Stomach (tissue), 4 donors: ENCODE results near the gene SPTY2D1.

Experiments
- CTCF ChIP-seq, 7 experiments: fragments of 450-650 bp in 4 of 7; fragments of 200-600 bp in 3 of 7; sonication (generic) in 3 of 7; IDR thresholded peaks; one replicate each; pipeline ENCODE4 v1.5.1; 2016 to 2019; ENCODE audit warnings: antibody characterized with exemption in 7 of 7, control low read depth in 2 of 7, mild to moderate bottlenecking in 1 of 7
- EP300 ChIP-seq: sonication (generic); formaldehyde crosslinking; IDR thresholded peaks from one replicate; pipeline ENCODE4 v1.6.1; 2017; ENCODE audit warnings: antibody characterized with exemption
- POLR2A ChIP-seq, 4 donors: fragments of 450-650 bp; IDR thresholded peaks; one replicate each; pipeline ENCODE4 v1.6.1; 2016; ENCODE audit warnings: antibody characterized with exemption in 4 of 4, control low read depth in 2 of 4, mild to moderate bottlenecking in 1 of 4, moderate library complexity in 1 of 4
- POLR2AphosphoS5 ChIP-seq, 3 donors: sonication (generic); formaldehyde crosslinking; IDR thresholded peaks; one replicate each; pipeline ENCODE4 v1.6.1; 2016; ENCODE audit warnings: antibody characterized with exemption in 3 of 3

DNA sequence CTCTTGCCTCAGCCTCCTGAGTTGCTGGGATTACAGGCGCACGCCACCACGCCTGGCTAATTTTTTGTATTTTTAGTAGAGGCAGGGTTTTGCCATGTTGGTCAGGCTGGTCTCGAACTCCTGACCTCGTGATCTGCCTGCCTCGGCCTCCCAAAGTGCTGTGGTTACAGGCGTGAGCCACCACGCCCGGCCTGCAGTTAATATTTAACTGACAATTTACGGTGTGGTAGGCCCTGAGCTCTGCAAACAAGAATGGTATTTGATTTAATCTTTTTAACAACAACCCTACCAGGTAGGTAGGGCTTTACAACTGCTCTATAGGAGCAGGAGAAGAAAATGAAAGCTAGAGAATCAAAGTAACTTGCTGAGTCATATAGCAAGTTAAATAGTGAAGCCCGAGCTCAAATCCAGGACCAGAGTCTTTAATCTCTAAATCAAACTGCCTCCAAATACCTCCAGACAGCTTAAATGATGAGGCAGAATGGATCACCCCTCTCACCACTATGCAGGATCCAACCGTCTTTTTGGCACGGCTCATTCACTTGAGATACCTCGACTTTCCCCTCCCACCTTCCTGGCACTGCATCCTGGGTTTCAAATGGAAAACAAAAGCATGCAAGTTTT, 55.1 kb downstream of the SPTY2D1 start:
- TF ChIP-seq CTCF (IDR thresholded peaks at IDR 0.05) (no peak), EP300 (no peak), POLR2A (IDR thresholded peaks at IDR 0.05) (no peak), POLR2AphosphoS5 (IDR thresholded peaks at IDR 0.05) (peak in 2 of 3 donors; percentile 22 to 68)
